Spleen (tissue), 7 donors: ENCODE measurements around the gene PHRF1.

Source experiments
- CTCF ChIP-seq, 11 experiments: fragments of 200-600 bp in 7 of 11; fragments of 450-650 bp in 4 of 11; sonication (generic) in 4 of 11; IDR thresholded peaks in 8 of 11; conservative IDR thresholded peaks in 3 of 11; 1 replicate in 7 of 11; 2 replicates in 4 of 11; pipeline versions ENCODE4 v1.4.0 to v1.8.0; 2016 to 2021; ENCODE audit warnings: antibody characterized with exemption in 11 of 11, inconsistent platforms in 4 of 11, mild to moderate bottlenecking in 1 of 11
- POLR2A ChIP-seq, 3 donors: fragments of 450-650 bp; IDR thresholded peaks; one replicate each; pipeline ENCODE4 v1.5.1; 2017; ENCODE audit warnings: antibody characterized with exemption in 3 of 3, mild to moderate bottlenecking in 1 of 3
- POLR2AphosphoS5 ChIP-seq, 3 donors: sonication (generic); formaldehyde crosslinking; IDR thresholded peaks; one replicate each; pipeline ENCODE4 v1.5.1; 2017; ENCODE audit warnings: antibody characterized with exemption in 3 of 3
- donor health status: DM: no; HTN: no; CAD: no; lungs with moderate emphysema.
- donor health status: DM: no; HTN: no; CAD: no.
- donor health status: DM: no; HTN: no; CAD: no.

GRCh38 chr11:617199-617911, 41.1 kb downstream of the PHRF1 start:
- peak in 1 of 3 donors; percentile 2 for TF ChIP-seq POLR2AphosphoS5 (IDR thresholded peaks at IDR 0.05)
- no peak for TF ChIP-seq POLR2A (IDR thresholded peaks at IDR 0.05)
- no peak for TF ChIP-seq CTCF (IDR thresholded peaks at IDR 0.05 in 8 of 11, conservative IDR thresholded peaks at IDR 0.05 in 3 of 11)
